Prostate gland (tissue), 2 donors: Measurements from ENCODE around the gene OR4N5. TPM values are rescaled to one million over a fixed set of nuclear protein-coding genes. Genes with fewer than 3 reads are reported as not detected.

ENCODE experiments used
- DNase-seq: peaks from one replicate; pipeline ENCODE4 v3.0.0-alpha.2; 2019; ENCODE audit warnings: low spot score
- H3K27ac ChIP-seq, 2 donors: fragments of 200-600 bp; sonication (generic); 2 replicates each; pipeline ENCODE4 v1.5.1; 2017 to 2019
- H3K27me3 ChIP-seq: fragments of 200-600 bp; sonication (generic); replicated peaks from 2 replicates; pipeline ENCODE4 v1.5.1; 2019; ENCODE audit not compliant: insufficient read depth
- H3K36me3 ChIP-seq, 2 donors: fragments of 200-600 bp; sonication (generic); 1 replicate in 1 of 2; 2 replicates in 1 of 2; pipeline versions ENCODE4 v1.5.1 to v1.8.1; 2017 to 2019
- H3K4me1 ChIP-seq: fragments of 200-600 bp; sonication (generic); replicated peaks from 2 replicates; pipeline ENCODE4 v1.5.1; 2019
- H3K4me3 ChIP-seq, 2 donors: fragments of 200-600 bp; sonication (generic); 2 replicates each; pipeline ENCODE4 v1.5.1; 2017 to 2019
- H3K9me3 ChIP-seq: fragments of 200-600 bp; sonication (generic); 2 replicates; pipeline ENCODE4 v1.5.1; 2017
- POLR2A ChIP-seq: fragments of 450-650 bp; IDR thresholded peaks from one replicate; pipeline ENCODE4 v1.6.1; 2016; ENCODE audit warnings: antibody characterized with exemption, mild to moderate bottlenecking
- POLR2AphosphoS5 ChIP-seq: sonication (generic); formaldehyde crosslinking; IDR thresholded peaks from one replicate; pipeline ENCODE4 v1.6.1; 2017; ENCODE audit warnings: antibody characterized with exemption
- WGBS: methylation state at CpG from one replicate; pipeline ENCODE4 v1.1.5; 2018; 5-methylcytosine and 5-hydroxymethylcytosine counted together
- intact Hi-C: fragments of 100-400 bp; cut with DNase I; formaldehyde crosslinking; loops from one replicate; pipeline ENCODE4 v1.14.2; 2022
- total RNA-seq, 2 donors: library from RNA; depleted of rRNA; stranded (reverse); fragments of >200 nt; gene quantifications; one replicate each; pipeline ENCODE4 v1.1.0, GENCODE V29; 2016
- TF ChIP-seq, protein P1 (sequence below), 4 experiments: fragments of 200-600 bp in 2 of 4; fragments of 450-650 bp in 2 of 4; sonication (generic) in 2 of 4; IDR thresholded peaks; 1 replicate in 3 of 4; 2 replicates in 1 of 4; pipeline ENCODE4 v1.5.1; 2016 to 2019; ENCODE audit warnings: antibody characterized with exemption in 4 of 4, mild to moderate bottlenecking in 2 of 4, moderate library complexity in 2 of 4

The OR4N5 gene
- total RNA-seq, 2 donors from 2014 or later: not detected

DNA sequence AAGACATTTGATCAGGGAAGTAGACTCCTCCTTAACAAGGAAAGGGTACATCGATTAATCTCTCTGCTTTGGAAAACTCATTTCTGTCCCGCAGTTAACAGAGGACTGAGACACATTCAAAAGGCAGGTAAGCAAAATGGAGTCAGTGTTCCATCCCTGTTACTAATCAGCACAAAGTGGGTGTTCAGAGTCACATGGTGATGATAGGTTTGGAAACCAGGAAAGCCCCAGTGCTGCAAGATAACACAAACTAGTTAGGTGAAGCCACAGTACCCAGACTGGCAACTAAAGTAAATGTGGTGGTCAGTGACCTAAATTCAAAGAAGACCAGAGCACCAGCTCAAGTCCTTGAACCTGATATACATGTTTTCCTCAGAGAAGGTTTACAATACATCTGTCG, 26.3 kb upstream of the OR4N5 start:
- WGBS: 76% methylated on average over 3 of the region's 3 CpGs
- no peak for TF ChIP-seq POLR2AphosphoS5
- no peak for TF ChIP-seq POLR2A
- TF ChIP-seq, protein P1, sequence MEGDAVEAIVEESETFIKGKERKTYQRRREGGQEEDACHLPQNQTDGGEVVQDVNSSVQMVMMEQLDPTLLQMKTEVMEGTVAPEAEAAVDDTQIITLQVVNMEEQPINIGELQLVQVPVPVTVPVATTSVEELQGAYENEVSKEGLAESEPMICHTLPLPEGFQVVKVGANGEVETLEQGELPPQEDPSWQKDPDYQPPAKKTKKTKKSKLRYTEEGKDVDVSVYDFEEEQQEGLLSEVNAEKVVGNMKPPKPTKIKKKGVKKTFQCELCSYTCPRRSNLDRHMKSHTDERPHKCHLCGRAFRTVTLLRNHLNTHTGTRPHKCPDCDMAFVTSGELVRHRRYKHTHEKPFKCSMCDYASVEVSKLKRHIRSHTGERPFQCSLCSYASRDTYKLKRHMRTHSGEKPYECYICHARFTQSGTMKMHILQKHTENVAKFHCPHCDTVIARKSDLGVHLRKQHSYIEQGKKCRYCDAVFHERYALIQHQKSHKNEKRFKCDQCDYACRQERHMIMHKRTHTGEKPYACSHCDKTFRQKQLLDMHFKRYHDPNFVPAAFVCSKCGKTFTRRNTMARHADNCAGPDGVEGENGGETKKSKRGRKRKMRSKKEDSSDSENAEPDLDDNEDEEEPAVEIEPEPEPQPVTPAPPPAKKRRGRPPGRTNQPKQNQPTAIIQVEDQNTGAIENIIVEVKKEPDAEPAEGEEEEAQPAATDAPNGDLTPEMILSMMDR (IDR thresholded peaks at IDR 0.05): no peak
- no peaks in the 10 kb centered on the region for H3K9me3 ChIP-seq
- intact Hi-C loops: no loop called here
- H3K4me3 ChIP-seq: no peak overlapping the region
- no peak overlapping the region for H3K27ac ChIP-seq
- no peaks in the 10 kb centered on the region for H3K36me3 ChIP-seq
- no peak for DNase-seq
- H3K4me1 ChIP-seq: no peaks in the 10 kb centered on the region
- no peaks in the 10 kb centered on the region for H3K27me3 ChIP-seq

DNA sequence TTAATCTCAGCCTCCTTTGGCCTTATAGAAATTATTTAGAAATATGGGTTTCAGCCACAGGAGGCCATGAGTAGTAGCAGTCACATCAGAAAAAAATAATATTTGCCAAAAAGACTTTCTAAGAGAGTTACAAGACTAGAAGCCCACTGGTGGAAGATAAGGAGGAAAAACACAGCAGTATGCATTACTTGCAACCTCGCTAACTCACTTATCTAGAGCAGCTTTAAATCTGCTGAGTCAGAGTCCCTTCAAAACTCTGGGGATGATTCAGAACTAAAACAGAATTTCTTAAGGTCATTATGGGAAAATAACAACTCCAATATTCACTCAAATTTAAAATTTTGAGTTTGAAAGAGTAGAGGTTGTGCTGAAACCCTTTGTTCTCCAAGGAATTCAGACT, 21.9 kb upstream of the OR4N5 start:
- Histone ChIP-seq H3K27ac (no peak overlapping the region), H3K27me3 (no peaks in the 10 kb centered on the region), H3K9me3 (no peaks in the 10 kb centered on the region), H3K36me3 (no peaks in the 10 kb centered on the region), H3K4me3 (no peak overlapping the region), H3K4me1 (no peaks in the 10 kb centered on the region)
- no peak for TF ChIP-seq POLR2AphosphoS5
- TF ChIP-seq POLR2A: no peak
- TF ChIP-seq, protein P1 (IDR thresholded peaks at IDR 0.05): no peak
- intact Hi-C loops: no loop called here
- DNase-seq: no peak
- WGBS: 40% methylated on average over 1 of the region's 1 CpG

DNA sequence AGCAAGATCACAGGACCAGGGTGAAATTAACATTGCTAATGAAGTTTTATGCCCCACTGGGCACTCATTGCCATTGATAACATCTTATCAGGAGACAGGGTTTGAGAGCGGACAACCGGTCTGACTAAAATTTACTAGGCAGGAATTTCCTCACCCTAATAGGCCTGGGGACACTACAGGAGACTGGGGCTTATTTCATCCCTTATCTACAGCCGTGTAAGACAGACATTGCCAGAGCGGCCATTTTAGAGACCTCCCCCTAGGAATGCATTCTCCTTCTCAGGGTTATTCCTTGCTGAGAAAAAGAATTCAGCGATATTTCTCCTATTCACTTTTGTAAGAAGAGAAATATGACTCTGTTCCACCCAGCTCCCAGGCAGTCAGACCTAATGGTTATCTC, 19.8 kb upstream of the OR4N5 start:
- 86% methylated on average over 5 of the region's 5 CpGs for WGBS
- Histone ChIP-seq H3K27me3 (no peaks in the 10 kb centered on the region), H3K9me3 (no peaks in the 10 kb centered on the region), H3K36me3 (no peaks in the 10 kb centered on the region), H3K27ac (no peak overlapping the region), H3K4me1 (no peaks in the 10 kb centered on the region), H3K4me3 (no peak overlapping the region)
- no peak for DNase-seq
- intact Hi-C loops: no loop called here
- TF ChIP-seq, protein P1 (IDR thresholded peaks at IDR 0.05): no peak
- no peak for TF ChIP-seq POLR2AphosphoS5
- no peak for TF ChIP-seq POLR2A

DNA sequence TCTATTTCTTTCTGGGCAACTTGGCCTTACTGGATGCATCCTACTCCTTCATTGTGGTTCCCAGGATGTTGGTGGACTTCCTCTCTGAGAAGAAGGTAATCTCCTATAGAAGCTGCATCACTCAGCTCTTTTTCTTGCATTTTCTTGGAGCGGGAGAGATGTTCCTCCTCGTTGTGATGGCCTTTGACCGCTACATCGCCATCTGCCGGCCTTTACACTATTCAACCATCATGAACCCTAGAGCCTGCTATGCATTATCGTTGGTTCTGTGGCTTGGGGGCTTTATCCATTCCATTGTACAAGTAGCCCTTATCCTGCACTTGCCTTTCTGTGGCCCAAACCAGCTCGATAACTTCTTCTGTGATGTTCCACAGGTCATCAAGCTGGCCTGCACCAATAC, 5.3 kb downstream of the OR4N5 start:
- H3K27ac ChIP-seq: no peak overlapping the region
- H3K27me3 ChIP-seq: no peaks in the 10 kb centered on the region
- no peaks in the 10 kb centered on the region for H3K4me1 ChIP-seq
- WGBS: 23% methylated on average over 7 of the region's 7 CpGs
- no peak for TF ChIP-seq POLR2AphosphoS5
- TF ChIP-seq, protein P1 (IDR thresholded peaks at IDR 0.05): no peak
- no peak for TF ChIP-seq POLR2A
- no peak for DNase-seq
- H3K36me3 ChIP-seq: no peaks in the 10 kb centered on the region
- intact Hi-C loops: no loop called here
- H3K4me3 ChIP-seq: no peak overlapping the region
- no peaks in the 10 kb centered on the region for H3K9me3 ChIP-seq

DNA sequence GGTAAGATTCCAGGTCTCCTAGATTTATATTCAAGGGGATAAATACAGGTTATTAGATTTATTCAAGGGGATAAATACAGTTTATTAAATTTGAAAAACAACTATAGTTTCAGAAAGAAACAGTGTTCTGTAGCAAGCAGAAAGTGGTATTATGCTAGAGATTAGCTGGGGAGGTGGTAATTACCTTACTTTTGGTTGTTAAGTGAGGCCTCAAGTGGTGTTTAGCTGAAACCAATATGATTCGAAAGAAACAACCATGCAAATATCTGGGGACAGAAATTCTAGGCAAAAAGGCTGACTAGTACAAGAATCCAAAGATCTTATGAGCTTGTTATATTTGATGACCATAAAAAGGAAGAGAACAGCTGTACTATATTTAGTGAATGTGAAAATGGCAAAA, 6.2 kb downstream of the OR4N5 start:
- no peaks in the 10 kb centered on the region for H3K4me1 ChIP-seq
- no peak for DNase-seq
- intact Hi-C loops: no loop called here
- no peak overlapping the region for H3K27ac ChIP-seq
- TF ChIP-seq, protein P1 (IDR thresholded peaks at IDR 0.05): no peak
- TF ChIP-seq POLR2A (no peak), POLR2AphosphoS5 (no peak)
- 58% methylated on average over 1 of the region's 1 CpG for WGBS
- H3K4me3 ChIP-seq: no peak overlapping the region
- no peaks in the 10 kb centered on the region for H3K27me3 ChIP-seq
- no peaks in the 10 kb centered on the region for H3K36me3 ChIP-seq
- no peaks in the 10 kb centered on the region for H3K9me3 ChIP-seq
